ENCODE results near the gene KDM5A. TPM values are rescaled to one million over a fixed set of nuclear protein-coding genes. Genes with fewer than 3 reads are reported as not detected.
"Not testable (repeated sequence)": the region's sequence is repeated elsewhere in the genome, so short reads cannot be mapped to it uniquely, and the experiment has no call there.

The KDM5A gene
- total RNA-seq, 2 experiments from 2014 or later: 39.6 to 88.8 TPM

GRCh38 chr12:308511-308910 is 80.6 kb downstream of the KDM5A start:
- DNase-seq (ENCODE audit: low spot score): no peak
- intact Hi-C loops (cut with micrococcal nuclease; ENCODE audit: unreplicated experiment): no loop called here
- Histone ChIP-seq H3K9me2 (ENCODE audit: insufficient read depth, low read length) (no peaks in the 10 kb centered on the region), H3K4me1 (ENCODE audit: insufficient read depth, low read length, poor library complexity, severe bottlenecking) (no peaks in the 10 kb centered on the region), H3K4me3 (ENCODE audit: low read depth, low read length, poor library complexity, severe bottlenecking) (no peak overlapping the region), H3K27ac (ENCODE audit: low read depth, low read length, poor library complexity, severe bottlenecking) (no peak overlapping the region), H2AFZ (ENCODE audit: low read length) (no peak overlapping the region), H4K20me1 (ENCODE audit: insufficient read depth, low read length) (no peaks in the 10 kb centered on the region), H3K79me2 (ENCODE audit: insufficient read depth, low read depth, low read length) (no peaks in the 10 kb centered on the region), H3K36me3 (ENCODE audit: insufficient read depth, low read length) (peaks cover 100% of the 10 kb centered on the region), H3K9me3 (ENCODE audit: low read length) (0 out of 2 replicates have a peak, but pooled peaks cover 6% of the 10 kb centered on the region), H3K4me2 (ENCODE audit: low read length) (no peak overlapping the region)
- ChIA-PET CTCF (ENCODE audit: unreplicated experiment) (interaction anchor here (0.6 kb wide), 1 partner anchor 88 kb away, joined by 3 read pairs; no protein-coding TSS in a partner anchor), POLR2A (no interaction called here)
- BruUV-seq (replicated peaks): no TSS peak
- no peak for TF ChIP-seq EZH2phosphoT487 (IDR thresholded peaks at IDR 0.05; ENCODE audit: borderline replicate concordance, low read depth, low read length)
- TF ChIP-seq, protein P1, sequence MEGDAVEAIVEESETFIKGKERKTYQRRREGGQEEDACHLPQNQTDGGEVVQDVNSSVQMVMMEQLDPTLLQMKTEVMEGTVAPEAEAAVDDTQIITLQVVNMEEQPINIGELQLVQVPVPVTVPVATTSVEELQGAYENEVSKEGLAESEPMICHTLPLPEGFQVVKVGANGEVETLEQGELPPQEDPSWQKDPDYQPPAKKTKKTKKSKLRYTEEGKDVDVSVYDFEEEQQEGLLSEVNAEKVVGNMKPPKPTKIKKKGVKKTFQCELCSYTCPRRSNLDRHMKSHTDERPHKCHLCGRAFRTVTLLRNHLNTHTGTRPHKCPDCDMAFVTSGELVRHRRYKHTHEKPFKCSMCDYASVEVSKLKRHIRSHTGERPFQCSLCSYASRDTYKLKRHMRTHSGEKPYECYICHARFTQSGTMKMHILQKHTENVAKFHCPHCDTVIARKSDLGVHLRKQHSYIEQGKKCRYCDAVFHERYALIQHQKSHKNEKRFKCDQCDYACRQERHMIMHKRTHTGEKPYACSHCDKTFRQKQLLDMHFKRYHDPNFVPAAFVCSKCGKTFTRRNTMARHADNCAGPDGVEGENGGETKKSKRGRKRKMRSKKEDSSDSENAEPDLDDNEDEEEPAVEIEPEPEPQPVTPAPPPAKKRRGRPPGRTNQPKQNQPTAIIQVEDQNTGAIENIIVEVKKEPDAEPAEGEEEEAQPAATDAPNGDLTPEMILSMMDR (conservative IDR thresholded peaks at IDR 0.05; ENCODE audit: low read length): no peak

DNA sequence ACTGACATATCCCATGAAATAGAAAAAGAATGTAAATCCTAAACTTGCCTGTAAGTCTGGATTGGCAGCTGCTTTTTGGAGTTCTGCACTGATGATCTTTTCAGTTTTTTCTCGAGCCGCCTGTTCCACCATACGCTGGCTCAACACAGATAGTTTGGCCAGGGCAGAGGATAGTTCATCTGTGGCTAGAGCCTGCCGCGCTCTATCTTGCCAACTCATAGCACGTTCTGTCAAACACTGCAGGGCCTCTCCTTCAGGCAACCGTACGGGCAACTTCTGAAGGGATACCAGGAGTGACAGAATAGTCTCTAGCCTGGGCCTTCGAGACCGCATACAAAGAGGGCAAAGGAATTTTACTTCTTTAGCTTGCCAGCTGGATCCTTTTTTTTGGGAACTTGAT is 81.7 kb downstream of the KDM5A start:
- H4K20me1 ChIP-seq (ENCODE audit: insufficient read depth, low read length): no peaks in the 10 kb centered on the region
- no peaks in the 10 kb centered on the region for H3K4me1 ChIP-seq (ENCODE audit: insufficient read depth, low read length, poor library complexity, severe bottlenecking)
- POLR2A ChIA-PET: no interaction called here
- H3K4me2 ChIP-seq (ENCODE audit: low read length): no peak overlapping the region
- no peaks in the 10 kb centered on the region for H3K9me2 ChIP-seq (ENCODE audit: insufficient read depth, low read length)
- H3K27ac ChIP-seq (ENCODE audit: low read depth, low read length, poor library complexity, severe bottlenecking): no peak overlapping the region
- no peak for DNase-seq (ENCODE audit: low spot score)
- BruUV-seq (replicated peaks): TSS peak; percentile 60
- H3K9me3 ChIP-seq (ENCODE audit: low read length): 0 out of 2 replicates have a peak, but pooled peaks cover 7% of the 10 kb centered on the region
- intact Hi-C loops (cut with micrococcal nuclease; ENCODE audit: unreplicated experiment): no loop called here
- peaks cover 100% of the 10 kb centered on the region for H3K36me3 ChIP-seq (ENCODE audit: insufficient read depth, low read length)
- TF ChIP-seq, protein P1 (conservative IDR thresholded peaks at IDR 0.05; ENCODE audit: low read length): no peak
- TF ChIP-seq EZH2phosphoT487 (IDR thresholded peaks at IDR 0.05; ENCODE audit: borderline replicate concordance, low read depth, low read length): no peak
- H3K4me3 ChIP-seq (ENCODE audit: low read depth, low read length, poor library complexity, severe bottlenecking): no peak overlapping the region
- CTCF ChIA-PET (ENCODE audit: unreplicated experiment): no interaction called here
- no peaks in the 10 kb centered on the region for H3K79me2 ChIP-seq (ENCODE audit: insufficient read depth, low read depth, low read length)
- H2AFZ ChIP-seq (ENCODE audit: low read length): no peak overlapping the region

DNA sequence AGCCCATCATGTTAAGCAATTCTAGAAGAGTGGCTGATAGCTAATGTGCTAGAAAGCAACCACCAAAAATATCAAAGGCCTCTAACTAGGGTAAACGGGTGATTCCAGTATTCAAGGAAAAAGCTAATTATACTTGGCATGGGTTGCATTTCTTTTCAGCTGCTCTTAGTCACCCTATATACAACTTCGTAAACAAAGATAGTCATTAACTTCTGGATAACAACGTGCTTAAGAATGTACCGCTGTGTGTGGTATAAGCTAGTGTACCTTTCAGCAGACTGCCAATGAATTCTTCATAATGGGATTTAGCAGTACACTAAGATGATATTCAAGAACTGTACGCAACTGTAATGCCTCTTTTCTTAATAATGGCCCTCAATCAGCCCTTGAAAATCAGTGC is 84.3 kb downstream of the KDM5A start:
- no peak overlapping the region for H3K4me2 ChIP-seq (ENCODE audit: low read length)
- no peak overlapping the region for H3K27ac ChIP-seq (ENCODE audit: low read depth, low read length, poor library complexity, severe bottlenecking)
- H3K4me1 ChIP-seq (ENCODE audit: insufficient read depth, low read length, poor library complexity, severe bottlenecking): no peaks in the 10 kb centered on the region
- ChIA-PET CTCF (ENCODE audit: unreplicated experiment) (no interaction called here), POLR2A (interaction anchor here (0.9 to 1.5 kb wide), 2 partner anchors 10 to 25 kb away, joined by 4 to 6 read pairs; no protein-coding TSS in a partner anchor)
- DNase-seq (ENCODE audit: low spot score): no peak
- no TSS peak for BruUV-seq (replicated peaks)
- no peaks in the 10 kb centered on the region for H4K20me1 ChIP-seq (ENCODE audit: insufficient read depth, low read length)
- no peaks in the 10 kb centered on the region for H3K9me2 ChIP-seq (ENCODE audit: insufficient read depth, low read length)
- H2AFZ ChIP-seq (ENCODE audit: low read length): no peak overlapping the region
- H3K36me3 ChIP-seq (ENCODE audit: insufficient read depth, low read length): peaks cover 86% of the 10 kb centered on the region
- H3K79me2 ChIP-seq (ENCODE audit: insufficient read depth, low read depth, low read length): no peaks in the 10 kb centered on the region
- no peak for TF ChIP-seq EZH2phosphoT487 (IDR thresholded peaks at IDR 0.05; ENCODE audit: borderline replicate concordance, low read depth, low read length)
- TF ChIP-seq, protein P1 (conservative IDR thresholded peaks at IDR 0.05; ENCODE audit: low read length): no peak
- H3K4me3 ChIP-seq (ENCODE audit: low read depth, low read length, poor library complexity, severe bottlenecking): no peak overlapping the region
- intact Hi-C loops (cut with micrococcal nuclease; ENCODE audit: unreplicated experiment): no loop called here
- 0 out of 2 replicates have a peak, but pooled peaks cover 7% of the 10 kb centered on the region for H3K9me3 ChIP-seq (ENCODE audit: low read length)

- H3K9me2 ChIP-seq (ENCODE audit: insufficient read depth, low read length); DNase-seq (ENCODE audit: low spot score); BruUV-seq (replicated peaks); H3K4me3 ChIP-seq (ENCODE audit: low read depth, low read length, poor library complexity, severe bottlenecking); H4K20me1 ChIP-seq (ENCODE audit: insufficient read depth, low read length); POLR2A ChIA-PET; H3K4me2 ChIP-seq (ENCODE audit: low read length); H2AFZ ChIP-seq (ENCODE audit: low read length); CTCF ChIA-PET (ENCODE audit: unreplicated experiment); H3K9me3 ChIP-seq (ENCODE audit: low read length); H3K79me2 ChIP-seq (ENCODE audit: insufficient read depth, low read depth, low read length); H3K4me1 ChIP-seq (ENCODE audit: insufficient read depth, low read length, poor library complexity, severe bottlenecking); intact Hi-C loops (cut with micrococcal nuclease; ENCODE audit: unreplicated experiment); H3K27ac ChIP-seq (ENCODE audit: low read depth, low read length, poor library complexity, severe bottlenecking): not testable (repeated sequence)
- H3K36me3 ChIP-seq (ENCODE audit: insufficient read depth, low read length): peaks cover 77% of the 10 kb centered on the region
Measured at GRCh38 chr12:302766-303165, 86.4 kb downstream of the KDM5A start.
